GM11168 (cell line): ENCODE measurements around the gene SLC25A1.

ENCODE experiments used
- in situ Hi-C: fragments of 300-500 bp; cut with MboI; formaldehyde crosslinking; loops from one replicate; pipeline ENCODE4 v1.12.0; 2022; ENCODE audit warnings: low sequenced_read_pairs; ENCODE audit not compliant: unreplicated experiment

Gene SLC25A1

GRCh38 chr22:19126309-19127273, 51.9 kb downstream of the SLC25A1 start:
- in situ Hi-C loops = no loop called here
